Esophagus (tissue), 2 donors: Measurements from ENCODE around the gene WDR1. TPM values are rescaled to one million over a fixed set of nuclear protein-coding genes. Genes with fewer than 3 reads are reported as not detected.
A peak's percentile ranks its signal among the peaks of the same experiment; 100 is the strongest.

Experiments
- H3K27ac ChIP-seq, 2 donors: one replicate each; pipeline ENCODE4 v1.5.1; 2013; ENCODE audit warnings: low read depth in 2 of 2, mild to moderate bottlenecking in 2 of 2, inconsistent platforms in 1 of 2, low read length in 1 of 2, moderate library complexity in 1 of 2
- H3K27me3 ChIP-seq, 2 donors: one replicate each; pipeline ENCODE4 v1.6.1; 2013; ENCODE audit warnings: low read length in 2 of 2, control low read depth in 1 of 2, mild to moderate bottlenecking in 1 of 2; ENCODE audit not compliant: insufficient read depth in 2 of 2, control insufficient read depth in 1 of 2
- H3K36me3 ChIP-seq, 2 donors: one replicate each; pipeline ENCODE4 v1.6.1; 2013; ENCODE audit warnings: low read length in 1 of 2; ENCODE audit not compliant: control insufficient read depth in 2 of 2, insufficient read depth in 2 of 2
- H3K4me1 ChIP-seq, 2 donors: one replicate each; pipeline ENCODE4 v1.6.1; 2013; ENCODE audit warnings: low read length in 1 of 2; ENCODE audit not compliant: control insufficient read depth in 2 of 2, insufficient read depth in 2 of 2
- H3K4me3 ChIP-seq, 2 donors: one replicate each; pipeline ENCODE4 v1.5.1; 2013; ENCODE audit warnings: low read length in 2 of 2, mild to moderate bottlenecking in 2 of 2, low read depth in 1 of 2, moderate library complexity in 1 of 2
- H3K9me3 ChIP-seq, 2 donors: one replicate each; pipeline ENCODE4 v1.6.1; 2013; ENCODE audit warnings: mild to moderate bottlenecking in 2 of 2, low read depth in 1 of 2, low read length in 1 of 2, moderate library complexity in 1 of 2; ENCODE audit not compliant: control insufficient read depth in 2 of 2, insufficient read depth in 1 of 2
- WGBS, 2 donors: extraction: QIAGEN DNeasy Blood & Tissue Kit; methylation state at CpG; one replicate each; pipeline ENCODE4 v1.1.7; 2013; 5-methylcytosine and 5-hydroxymethylcytosine counted together
- polyA plus RNA-seq, 2 donors: library from polyadenylated mRNA; stranded (reverse); fragments of 200-250 nt; gene quantifications; one replicate each; pipeline ENCODE4 v1.2.3, GENCODE V29; 2013
- donor health status: healthy with polysubstance abuse.
- donor health status: Bipolar disorder and iron deficiency.

The WDR1 gene
- polyA plus RNA-seq, 2 donors, result 73.8 to 170 TPM

DNA sequence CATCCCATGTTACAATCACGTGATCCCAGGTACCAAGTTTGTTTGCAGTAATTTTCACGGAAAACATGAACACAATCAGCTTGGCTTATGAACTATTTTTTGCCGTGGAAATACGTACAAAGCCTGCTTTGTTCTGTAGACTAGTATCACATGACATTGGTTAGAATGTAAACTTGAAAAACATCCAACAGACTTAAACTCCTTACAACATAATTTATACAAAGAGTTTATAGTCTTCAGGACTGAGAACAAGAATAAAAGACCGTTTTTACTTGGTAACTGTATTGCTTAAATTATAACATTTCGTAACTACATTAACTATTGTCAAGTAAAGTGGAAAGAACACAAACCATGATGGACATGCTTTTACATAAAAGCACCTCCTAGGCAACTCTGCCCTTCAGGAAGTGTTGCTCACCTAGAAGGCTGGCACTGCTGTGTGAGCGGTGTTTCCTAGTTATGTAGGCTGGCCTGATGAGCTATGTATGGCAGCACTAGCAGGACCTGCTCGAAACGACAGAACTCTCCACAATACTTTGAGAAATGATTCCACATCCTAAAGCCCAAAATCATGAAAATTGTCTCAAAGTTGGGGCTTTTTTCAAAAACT is 41.8 kb upstream of the WDR1 start:
- Histone ChIP-seq H3K9me3 (no peaks in the 10 kb centered on the region), H3K4me1 (peaks cover 0 to 2% of the 10 kb centered on the region in 2 donors), H3K27me3 (no peaks in the 10 kb centered on the region), H3K36me3 (no peaks in the 10 kb centered on the region), H3K4me3 (no peak overlapping the region), H3K27ac (peak overlapping the region in 1 of 2 donors; percentile 44)
- 38 to 39% methylated on average over 9 of the region's 9 CpGs for WGBS, 2 donors

DNA sequence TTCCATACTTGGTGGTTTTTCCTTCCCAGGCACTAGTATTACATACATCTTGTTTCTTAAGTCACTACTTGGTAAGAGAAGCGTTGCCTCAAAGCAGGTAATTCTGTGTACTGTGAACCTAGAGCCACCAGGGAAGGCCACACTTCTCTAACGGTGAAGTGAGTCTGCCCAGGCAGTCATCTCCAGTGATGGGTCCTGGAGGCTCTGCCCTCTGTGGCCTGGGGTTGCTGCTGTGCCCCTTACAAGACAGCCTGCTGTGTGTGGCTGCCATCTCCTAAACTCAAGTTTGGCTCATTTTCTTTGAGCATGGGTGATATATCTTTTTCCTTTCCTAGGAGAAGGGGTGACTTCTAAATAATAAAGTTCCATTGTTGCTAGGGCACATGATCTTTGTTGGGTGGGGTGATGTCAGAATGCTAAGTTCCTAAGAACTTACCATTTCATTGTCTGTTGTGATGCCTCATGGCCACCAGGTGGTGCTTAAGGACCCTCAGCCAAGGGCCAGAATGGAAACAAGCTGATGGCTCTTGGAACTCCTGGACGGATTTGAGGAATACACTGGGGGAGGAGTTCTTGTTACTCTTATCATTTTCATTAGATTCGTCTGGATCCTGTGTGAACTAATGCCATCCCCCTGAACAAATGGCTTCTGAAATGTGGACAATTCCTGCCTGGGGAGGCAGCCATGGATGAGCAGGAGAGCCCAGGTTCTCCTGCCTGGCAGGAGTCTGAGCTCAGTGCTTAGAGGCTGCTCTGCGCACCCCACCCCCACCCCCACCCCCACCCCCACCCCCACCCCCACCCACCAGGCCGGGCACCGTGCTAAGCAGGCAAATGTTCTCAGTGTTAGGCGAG is 41.1 kb upstream of the WDR1 start:
- no peaks in the 10 kb centered on the region for H3K9me3 ChIP-seq
- H3K27me3 ChIP-seq, result no peaks in the 10 kb centered on the region
- 28 to 29% methylated on average over 8 of the region's 8 CpGs for WGBS, 2 donors
- no peak overlapping the region for H3K4me3 ChIP-seq
- no peaks in the 10 kb centered on the region for H3K36me3 ChIP-seq
- peaks cover 0 to 2% of the 10 kb centered on the region in 2 donors for H3K4me1 ChIP-seq
- no peak overlapping the region for H3K27ac ChIP-seq

DNA sequence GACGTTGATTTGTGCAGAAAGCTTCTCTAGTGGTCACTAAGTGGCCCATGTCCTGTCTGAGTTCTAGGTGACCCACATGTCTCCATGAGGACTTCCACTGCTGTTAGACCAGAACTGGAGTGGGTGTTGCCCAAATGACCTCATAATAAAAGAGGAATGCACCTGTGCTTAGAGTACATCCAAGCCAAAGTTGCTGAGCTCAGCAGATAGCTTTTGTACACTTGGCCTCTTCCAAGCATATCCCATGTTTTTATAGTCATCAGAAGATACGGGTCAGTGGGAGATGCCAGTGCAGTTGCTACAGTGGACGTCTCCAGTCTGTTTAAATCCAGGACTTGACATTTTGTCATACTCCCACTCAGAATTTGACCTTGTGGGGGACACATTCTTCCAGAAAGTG is 37.6 kb upstream of the WDR1 start:
- Histone ChIP-seq H3K4me1 (no peaks in the 10 kb centered on the region), H3K27ac (no peak overlapping the region), H3K36me3 (no peaks in the 10 kb centered on the region), H3K9me3 (no peaks in the 10 kb centered on the region), H3K4me3 (no peak overlapping the region), H3K27me3 (no peaks in the 10 kb centered on the region)
- WGBS, 2 donors, result 80 to 85% methylated on average over 3 of the region's 3 CpGs

DNA sequence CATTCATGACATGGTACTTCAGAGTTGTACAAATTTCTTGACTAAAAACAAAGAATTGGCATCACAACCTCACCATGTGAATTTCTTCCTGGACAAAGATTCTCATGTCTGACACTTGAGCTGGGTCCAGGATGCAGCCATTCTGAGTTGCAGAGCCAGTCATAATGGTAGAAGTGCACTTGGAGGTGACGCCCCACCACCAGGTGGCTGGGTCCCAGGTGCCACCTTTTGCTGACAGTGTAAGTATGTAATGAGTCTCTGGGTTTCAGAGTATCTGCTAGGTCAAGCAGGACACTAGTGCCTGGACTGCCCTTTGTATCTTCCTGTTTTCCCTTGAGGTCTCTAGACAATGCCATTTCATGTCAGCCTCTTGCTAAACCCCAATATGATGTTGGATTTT is 36.6 kb upstream of the WDR1 start:
- Histone ChIP-seq H3K4me1 (no peaks in the 10 kb centered on the region), H3K4me3 (no peak overlapping the region), H3K9me3 (no peaks in the 10 kb centered on the region), H3K27me3 (no peaks in the 10 kb centered on the region), H3K36me3 (no peaks in the 10 kb centered on the region), H3K27ac (no peak overlapping the region)
- WGBS, 2 donors, result 87 to 95% methylated on average over 1 of the region's 1 CpG

DNA sequence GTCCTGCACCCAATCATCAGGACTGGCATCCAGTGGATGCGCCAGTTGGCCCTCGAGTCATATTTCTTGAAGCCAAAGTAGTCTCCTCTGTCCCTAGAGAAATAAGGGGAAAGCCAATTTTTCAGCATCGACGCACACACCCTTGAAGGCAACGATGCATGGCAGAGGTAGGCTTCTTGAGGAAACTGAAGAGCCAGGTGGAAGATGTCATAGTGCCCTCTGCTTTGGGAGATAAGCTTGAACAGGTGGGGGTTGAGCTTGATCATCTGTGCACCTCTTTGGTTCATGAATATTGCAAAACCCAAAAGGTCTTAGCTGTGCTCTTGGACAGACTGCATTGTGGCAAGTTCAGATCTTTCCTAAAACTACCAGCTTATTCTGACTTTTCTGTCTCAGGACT is 34.6 kb upstream of the WDR1 start:
- no peak overlapping the region for H3K27ac ChIP-seq
- H3K4me1 ChIP-seq, result no peaks in the 10 kb centered on the region
- 82 to 92% methylated on average over 5 of the region's 5 CpGs for WGBS, 2 donors
- H3K36me3 ChIP-seq, result no peaks in the 10 kb centered on the region
- no peaks in the 10 kb centered on the region for H3K9me3 ChIP-seq
- no peaks in the 10 kb centered on the region for H3K27me3 ChIP-seq
- no peak overlapping the region for H3K4me3 ChIP-seq

DNA sequence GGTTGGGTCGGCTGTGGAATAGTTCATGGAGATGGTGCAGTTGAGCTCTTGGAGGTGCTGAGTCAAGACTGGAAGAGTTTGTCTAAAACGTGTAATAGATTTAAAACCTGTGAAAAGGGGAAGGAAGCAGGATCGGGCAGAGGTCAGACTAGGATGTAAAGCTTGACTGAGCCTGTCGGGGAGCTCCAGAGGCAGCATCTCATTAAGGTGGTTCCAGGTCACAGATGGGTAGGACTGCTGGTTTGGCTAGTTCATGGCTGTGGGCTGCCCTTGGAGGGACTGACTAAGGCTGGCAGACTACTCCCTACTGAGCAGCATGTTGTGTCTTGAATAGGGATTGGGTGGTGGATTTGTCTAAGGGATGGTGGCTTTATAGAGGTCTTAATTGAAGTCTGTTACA is 28.4 kb upstream of the WDR1 start:
- Histone ChIP-seq H3K4me3 (no peak overlapping the region), H3K9me3 (no peaks in the 10 kb centered on the region), H3K4me1 (no peaks in the 10 kb centered on the region), H3K36me3 (no peaks in the 10 kb centered on the region), H3K27ac (no peak overlapping the region), H3K27me3 (no peaks in the 10 kb centered on the region)
- WGBS, 2 donors, result 59 to 65% methylated on average over 4 of the region's 4 CpGs

DNA sequence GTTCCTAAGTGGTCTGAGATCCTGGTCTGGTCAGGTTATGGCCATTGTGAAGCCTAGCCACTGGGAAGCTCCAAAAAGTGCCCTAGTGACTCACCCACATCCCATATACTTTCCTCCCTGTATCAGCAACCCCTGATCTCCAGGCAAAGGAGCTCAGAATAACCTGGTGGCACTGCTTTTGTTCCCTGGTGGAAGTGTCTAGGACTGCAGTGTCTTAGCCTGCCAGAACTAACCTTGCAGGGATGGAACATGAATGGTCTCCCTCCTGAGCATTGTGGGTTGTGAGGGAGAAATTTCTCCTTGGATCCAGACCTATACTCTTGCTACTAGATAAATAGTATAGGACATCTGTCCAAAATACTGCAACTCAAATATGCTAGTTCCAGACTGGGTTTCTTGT is 27.9 kb upstream of the WDR1 start:
- H3K4me1 ChIP-seq, result no peaks in the 10 kb centered on the region
- H3K27me3 ChIP-seq, result no peaks in the 10 kb centered on the region
- no peaks in the 10 kb centered on the region for H3K9me3 ChIP-seq
- H3K4me3 ChIP-seq, result no peak overlapping the region
- H3K36me3 ChIP-seq, result no peaks in the 10 kb centered on the region
- H3K27ac ChIP-seq, result no peak overlapping the region

DNA sequence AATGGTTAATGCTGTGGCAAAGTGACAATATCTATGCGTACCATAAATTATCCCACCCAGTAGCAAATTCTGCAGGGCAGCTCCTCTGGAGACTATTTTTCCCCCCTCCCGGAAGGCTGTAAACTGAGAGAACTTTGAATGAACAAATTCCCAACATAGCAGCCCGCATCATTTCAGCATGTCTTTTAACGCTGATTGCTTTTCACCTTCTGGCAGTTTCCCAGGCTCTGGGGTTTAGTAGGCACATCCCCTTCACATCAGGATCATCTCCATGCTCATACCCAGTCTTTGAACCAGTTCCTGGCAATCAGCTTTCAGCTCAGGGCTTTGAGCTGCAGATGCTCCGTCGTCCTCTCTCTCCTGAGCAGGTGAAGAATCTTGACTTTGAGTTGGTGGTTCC is 26.6 kb upstream of the WDR1 start:
- no peaks in the 10 kb centered on the region for H3K4me1 ChIP-seq
- no peaks in the 10 kb centered on the region for H3K9me3 ChIP-seq
- WGBS, 2 donors, result 88 to 90% methylated on average over 6 of the region's 6 CpGs
- H3K4me3 ChIP-seq, result no peak overlapping the region
- H3K27me3 ChIP-seq, result no peaks in the 10 kb centered on the region
- H3K36me3 ChIP-seq, result no peaks in the 10 kb centered on the region
- no peak overlapping the region for H3K27ac ChIP-seq

DNA sequence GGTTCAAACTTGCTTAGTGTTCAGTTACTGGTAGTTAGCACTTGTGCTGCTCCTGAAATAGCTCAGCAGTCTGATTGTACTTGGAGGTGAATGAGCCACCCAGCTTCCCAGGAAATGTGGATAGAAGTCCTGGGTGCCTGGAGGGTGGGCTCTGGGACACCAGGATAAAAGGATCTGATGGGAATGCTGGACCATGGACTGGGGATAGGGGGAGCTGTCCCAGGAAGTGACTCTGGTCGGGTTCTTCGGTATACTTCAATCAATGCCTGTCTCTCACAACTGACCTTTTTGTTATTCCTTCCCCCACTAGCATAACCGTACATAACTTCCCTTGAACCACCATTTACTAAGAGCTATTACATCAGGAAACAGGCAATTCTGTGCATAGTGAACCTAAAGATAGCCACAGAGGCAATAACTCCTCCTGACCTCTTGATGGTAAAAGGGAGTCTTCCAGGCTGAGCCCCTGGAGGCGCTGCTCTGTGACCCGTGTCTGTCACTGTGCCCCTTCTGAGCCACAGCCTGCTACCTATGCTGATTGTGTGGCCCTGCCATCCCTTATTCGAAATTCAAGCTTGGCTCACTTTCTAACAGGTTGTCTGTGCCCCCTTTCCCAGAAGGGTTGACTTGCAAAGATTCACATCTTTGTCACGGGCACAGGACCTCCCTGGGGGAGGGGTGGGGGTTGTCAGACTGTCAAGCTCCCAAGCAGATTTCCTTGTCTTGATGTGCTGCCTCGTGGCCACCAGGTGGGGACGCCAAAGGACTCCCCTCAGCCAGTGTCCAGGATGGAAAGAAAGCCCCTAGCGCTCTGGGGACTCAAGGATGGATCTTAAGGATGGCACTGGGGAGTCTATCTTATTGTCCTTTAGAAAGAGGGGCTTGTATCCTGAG is 24.5 kb upstream of the WDR1 start:
- Histone ChIP-seq H3K4me3 (no peak overlapping the region), H3K4me1 (no peaks in the 10 kb centered on the region), H3K27me3 (no peaks in the 10 kb centered on the region), H3K9me3 (no peaks in the 10 kb centered on the region), H3K27ac (no peak overlapping the region), H3K36me3 (no peaks in the 10 kb centered on the region)
- WGBS, 2 donors, result 61% methylated on average over 10 of the region's 10 CpGs
